GF-D8 (cell line): ENCODE data around the gene DLG2.
"Not testable (repeated sequence)": the region's sequence is repeated elsewhere in the genome, so short reads cannot be mapped to it uniquely, and the experiment has no call there.

Source experiments
- DNase-seq: peaks from one replicate; lab custom pipeline; 2025; lab: John Stamatoyannopoulos, UW

DLG2 gene

GRCh38 chr11:84372381-84372950, 1254.7 kb downstream of the DLG2 start:
- DNase-seq: no peak

DNA sequence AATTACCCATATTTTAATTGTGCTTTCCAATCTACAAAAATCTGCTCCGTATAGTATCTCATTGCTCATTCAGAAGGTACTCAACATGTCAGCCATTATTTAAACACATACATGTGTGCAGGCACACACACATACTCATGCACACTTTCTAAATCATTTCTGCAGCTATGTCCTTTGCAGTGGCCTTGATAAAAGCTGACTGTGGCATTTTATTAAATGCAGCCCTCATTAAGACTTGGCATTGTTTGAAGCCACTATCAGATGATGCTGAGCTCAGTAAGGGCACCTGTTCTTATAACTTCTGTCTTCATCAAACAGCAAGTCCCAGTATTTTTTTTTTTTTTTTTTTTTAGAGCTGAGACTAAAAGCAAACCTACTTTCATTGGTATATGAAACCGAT, 1269.1 kb downstream of the DLG2 start:
- DNase-seq: no peak

DNA sequence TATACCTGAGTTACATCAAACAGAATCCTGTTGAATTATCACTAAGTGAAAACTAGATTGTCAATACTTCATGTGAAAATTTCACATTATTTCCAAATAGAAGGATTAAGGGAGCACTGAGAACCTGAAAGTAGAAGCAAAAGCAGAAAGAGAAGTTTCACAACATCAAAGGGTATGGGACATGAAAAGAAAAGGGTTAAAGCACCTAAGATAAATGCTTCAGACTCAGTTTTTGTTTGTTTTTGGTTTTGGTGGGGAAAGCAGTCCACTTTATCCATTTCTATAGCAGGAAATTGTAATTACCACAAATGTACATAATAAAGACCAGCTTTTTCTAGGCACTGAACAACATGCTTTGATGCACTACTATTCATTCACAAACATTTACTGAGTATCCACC, 1271.2 kb downstream of the DLG2 start:
- DNase-seq: no peak

- DNase-seq: no peak
Observed at GRCh38 chr11:84345597-84345996, 1281.5 kb downstream of the DLG2 start.

DNA sequence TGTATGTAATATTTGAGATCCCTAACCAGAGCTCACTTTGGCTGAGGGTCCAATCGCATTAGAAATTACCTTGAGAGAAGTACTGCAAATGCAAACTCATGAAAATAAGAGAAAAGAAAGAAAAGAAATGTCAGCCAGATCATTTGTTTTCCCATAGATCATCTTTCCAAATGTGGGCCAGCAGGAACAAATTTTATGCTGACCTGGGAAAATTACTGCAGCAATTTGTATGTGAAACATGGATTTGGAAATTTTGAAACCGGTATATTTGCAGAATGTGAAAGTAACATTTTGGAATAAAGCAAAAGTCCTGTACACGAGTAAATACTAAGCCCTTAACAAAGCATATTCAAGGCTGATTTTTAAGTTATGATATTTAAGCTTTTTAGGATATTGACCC, 1282.1 kb downstream of the DLG2 start:
- no peak for DNase-seq

- DNase-seq: no peak
Observed at GRCh38 chr11:84339796-84340195, 1287.3 kb downstream of the DLG2 start.

GRCh38 chr11:84333221-84333620, 1293.9 kb downstream of the DLG2 start:
- DNase-seq: no peak

GRCh38 chr11:84322211-84322610, 1304.9 kb downstream of the DLG2 start:
- DNase-seq: no peak

GRCh38 chr11:84319863-84320262, 1307.3 kb downstream of the DLG2 start:
- no peak for DNase-seq

DNA sequence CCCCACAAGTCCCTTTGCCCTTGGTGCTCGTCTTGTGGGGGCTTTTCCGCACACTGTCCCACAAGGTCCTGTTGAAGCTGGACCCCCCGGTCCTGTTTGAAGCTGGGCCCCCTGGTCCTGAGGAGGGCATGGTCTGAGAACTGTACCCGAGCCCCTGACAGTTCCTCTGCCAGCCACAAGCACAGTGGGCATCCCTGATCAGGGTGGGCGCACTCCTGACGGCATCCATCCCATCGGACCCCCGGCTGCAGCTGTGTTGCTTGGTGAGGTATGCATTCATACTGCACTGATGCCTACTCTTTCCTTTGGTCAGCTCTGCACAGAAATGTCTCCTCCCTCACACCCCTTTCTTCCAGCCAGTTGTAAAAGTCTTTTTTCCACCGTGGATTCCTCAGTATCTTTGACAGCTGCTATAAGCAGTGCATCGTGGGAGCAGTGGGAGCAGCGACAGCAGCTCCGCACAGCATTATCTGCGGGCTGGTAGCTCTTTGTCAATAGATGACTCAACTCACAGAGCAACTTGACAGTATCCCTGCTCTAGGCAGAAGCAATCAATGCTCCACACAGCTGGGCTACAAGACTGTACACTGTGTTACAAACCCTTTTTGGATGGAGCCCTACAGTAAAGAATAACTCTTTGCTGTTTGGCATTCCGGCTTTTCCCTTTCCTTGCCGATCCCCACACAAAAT, 1310.1 kb downstream of the DLG2 start:
- DNase-seq: no peak

DNA sequence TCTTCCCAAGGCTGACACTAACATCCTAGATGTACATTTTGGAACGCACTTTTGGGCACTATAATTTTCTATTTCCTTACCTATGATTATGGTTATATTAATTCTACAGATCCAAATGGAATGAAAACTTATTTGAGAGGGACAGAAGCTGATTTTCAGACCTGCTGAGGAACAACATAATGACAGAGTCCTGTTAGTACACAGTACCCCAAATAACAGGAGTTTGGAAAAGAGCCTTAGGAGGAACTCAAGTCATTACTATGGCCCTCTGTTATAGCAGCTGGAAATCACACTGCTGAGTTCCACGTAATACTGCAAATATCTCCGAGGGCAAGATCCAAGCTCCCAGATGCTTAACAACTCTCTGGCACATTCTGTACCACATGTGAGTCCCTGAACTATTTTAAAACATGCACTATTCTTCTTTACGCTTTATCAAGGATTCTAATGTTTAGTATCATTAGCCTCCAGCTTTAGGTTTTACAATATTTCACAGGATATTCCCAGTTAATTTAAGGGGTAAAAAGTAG, 1313.2 kb downstream of the DLG2 start:
- no peak for DNase-seq

- DNase-seq: no peak
Observed at GRCh38 chr11:84310268-84310667, 1316.9 kb downstream of the DLG2 start.

DNA sequence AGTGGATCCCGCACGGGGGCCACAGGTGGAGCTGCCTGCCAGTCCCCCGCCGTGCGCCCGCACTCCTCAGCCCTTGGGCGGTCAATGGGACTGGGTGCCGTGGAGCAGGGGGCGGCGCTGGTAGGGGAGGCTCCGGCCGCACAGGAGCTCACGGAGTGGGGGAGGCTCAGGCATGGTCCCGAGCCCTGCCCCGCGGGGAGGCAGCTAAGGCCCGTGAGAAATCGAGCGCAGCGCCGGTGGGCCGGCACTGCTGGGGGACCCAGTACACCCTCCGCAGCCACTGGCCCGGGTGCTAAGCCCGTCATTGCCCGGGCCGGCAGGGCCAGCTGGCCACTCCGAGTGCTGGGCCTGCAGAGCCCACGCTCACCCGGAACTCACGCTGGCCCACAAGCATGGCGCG, 1318.7 kb downstream of the DLG2 start:
- DNase-seq: not testable (repeated sequence)

DNA sequence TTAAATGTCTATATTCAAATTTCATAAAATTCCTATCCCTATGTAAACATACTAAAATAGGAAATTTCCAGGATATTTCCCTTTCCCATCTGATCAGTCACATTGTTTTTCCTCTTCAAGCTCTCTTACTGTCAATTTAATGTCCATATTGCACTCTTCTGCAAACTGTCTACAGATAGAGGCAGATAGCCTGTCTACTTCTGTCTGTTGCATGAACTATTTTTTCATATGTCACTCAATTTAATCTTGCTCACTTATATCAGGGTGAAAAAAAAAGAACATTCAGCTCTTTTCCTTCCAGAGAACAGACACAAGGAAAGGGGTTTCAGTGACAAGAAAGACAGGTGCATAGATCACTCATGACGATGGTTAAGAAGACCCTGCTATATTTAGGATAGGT, 1327.1 kb downstream of the DLG2 start:
- DNase-seq: no peak

DNA sequence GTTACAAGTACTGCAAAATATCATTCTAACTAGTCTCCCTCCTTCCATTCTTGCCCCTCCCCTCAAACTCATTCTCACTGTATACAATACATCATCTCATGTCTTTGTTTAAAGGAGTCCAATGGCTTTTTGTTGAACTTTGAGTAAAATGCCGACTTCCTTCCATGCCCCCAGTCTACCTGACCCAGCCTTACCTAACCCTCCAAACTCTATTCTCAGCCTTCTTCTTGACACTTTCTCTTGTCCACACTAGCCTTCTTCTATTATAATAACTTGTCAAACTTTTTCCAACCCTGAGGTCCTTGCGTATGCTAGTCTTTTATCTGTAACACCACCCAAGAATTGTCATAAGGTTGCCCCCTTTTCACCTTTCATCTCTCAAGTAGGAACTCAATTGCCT, 1329.6 kb downstream of the DLG2 start:
- DNase-seq: no peak

GRCh38 chr11:84295815-84296214, 1331.3 kb downstream of the DLG2 start:
- no peak for DNase-seq

GRCh38 chr11:84292955-84293354, 1334.2 kb downstream of the DLG2 start:
- DNase-seq: no peak

- no peak for DNase-seq
Observed at GRCh38 chr11:84292006-84292405, 1335.1 kb downstream of the DLG2 start.

DNA sequence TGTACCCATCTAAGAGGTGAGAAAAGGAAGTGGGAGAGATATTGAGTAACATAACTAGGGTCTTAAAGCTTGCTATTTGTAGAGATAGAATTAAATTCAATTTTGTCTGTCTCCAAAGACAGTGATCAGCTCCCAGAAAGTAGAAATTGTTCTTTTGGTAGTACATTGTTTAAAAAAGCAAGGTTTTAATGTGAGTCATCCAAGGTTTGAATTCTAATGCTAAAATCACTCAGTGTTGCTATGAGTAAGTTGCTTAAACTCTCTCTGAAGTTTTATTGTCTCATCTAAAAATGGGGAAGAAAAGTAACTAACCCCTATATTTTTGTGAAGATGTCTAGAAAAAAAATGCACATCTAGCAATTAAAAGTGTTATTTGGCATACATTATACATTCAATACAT, 1336.5 kb downstream of the DLG2 start:
- DNase-seq: no peak

DNA sequence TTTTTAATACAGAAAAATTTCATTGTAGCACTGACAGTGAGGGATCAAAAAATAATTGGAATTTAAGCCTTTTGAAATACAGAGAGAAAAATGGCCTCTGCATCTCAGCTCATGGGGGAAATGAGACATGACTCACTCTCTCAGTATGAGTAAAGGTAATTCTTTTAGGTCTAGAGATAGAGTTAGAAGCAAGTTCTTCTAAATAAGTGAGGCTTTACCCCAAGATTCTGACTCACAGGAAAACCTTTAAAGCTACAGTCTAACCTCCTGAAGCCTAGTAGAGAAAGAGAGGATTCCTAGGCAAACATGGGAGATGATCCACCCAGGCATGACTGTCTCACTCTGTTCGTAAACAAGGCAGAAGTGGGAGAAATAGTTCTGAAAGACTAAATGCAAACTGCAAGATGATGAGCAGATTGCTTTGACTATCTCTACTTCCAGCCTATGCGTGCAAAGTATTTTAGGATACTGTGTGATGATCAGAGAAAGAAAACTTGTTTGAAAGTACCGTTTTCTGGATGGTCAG, 1337.7 kb downstream of the DLG2 start:
- no peak for DNase-seq

- DNase-seq: no peak
Observed at GRCh38 chr11:84273541-84273940, 1353.6 kb downstream of the DLG2 start.

GRCh38 chr11:84270466-84270865, 1356.7 kb downstream of the DLG2 start:
- no peak for DNase-seq

GRCh38 chr11:84264066-84264465, 1363.1 kb downstream of the DLG2 start:
- DNase-seq: no peak

DNA sequence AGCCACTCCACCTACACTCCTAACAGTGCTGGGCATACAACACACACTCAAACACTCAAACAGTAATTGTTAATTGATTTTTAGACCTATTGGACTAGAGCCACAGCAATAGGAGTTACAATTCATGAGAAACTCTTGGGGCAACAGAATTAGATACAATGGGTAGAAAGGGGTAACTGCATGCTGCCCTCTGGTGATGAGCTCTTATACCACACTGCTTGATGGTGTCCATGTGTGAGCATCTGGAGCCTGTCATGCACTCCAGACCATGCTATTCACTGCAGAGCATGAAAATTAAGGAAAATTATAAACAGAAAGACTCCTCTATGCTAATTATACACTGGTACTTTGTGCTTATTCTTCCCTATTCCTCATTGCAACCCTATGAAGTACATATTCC, 1365.4 kb downstream of the DLG2 start:
- DNase-seq: no peak
